ENCODE measurements around the gene DLG3. TPM values are rescaled to one million over a fixed set of nuclear protein-coding genes. Genes with fewer than 3 reads are reported as not detected.

The DLG3 gene
- total RNA-seq, 4 donors from 2014 or later: 31.8 to 59.4 (median 54.8) TPM

GRCh38 chrX:70497026-70497425 lies 52.4 kb downstream of the DLG3 start:
- Histone ChIP-seq H3K36me3 (peaks cover 0 to 8% (median 0%) of the 10 kb centered on the region in 4 donors), H3K27ac (no peak overlapping the region), H3K4me1 (no peaks in the 10 kb centered on the region), H3K4me3 (no peak overlapping the region), H3K27me3 (no peaks in the 10 kb centered on the region), H3K9me3 (no peaks in the 10 kb centered on the region)
- no peak for DNase-seq
- intact Hi-C loops (cut with DNase I; ENCODE audit: low total_unique reads): no loop called here
- in situ Hi-C loops (cut with MboI; ENCODE audit: low pct_ligation_motif_present in 1 of 4, low pct_unique_long_range_greater_than_20kb in 1 of 4, low sequenced_read_pairs in 3 of 4): no loop called here
- WGBS, 2 donors (ENCODE audit: low coverage in 1 of 2): 93% methylated on average over 3 of the region's 3 CpGs; no CpG with 5 or more reads in 1 of the 2 donors
- no peak for TF ChIP-seq POLR2AphosphoS5 (IDR thresholded peaks at IDR 0.05)

DNA sequence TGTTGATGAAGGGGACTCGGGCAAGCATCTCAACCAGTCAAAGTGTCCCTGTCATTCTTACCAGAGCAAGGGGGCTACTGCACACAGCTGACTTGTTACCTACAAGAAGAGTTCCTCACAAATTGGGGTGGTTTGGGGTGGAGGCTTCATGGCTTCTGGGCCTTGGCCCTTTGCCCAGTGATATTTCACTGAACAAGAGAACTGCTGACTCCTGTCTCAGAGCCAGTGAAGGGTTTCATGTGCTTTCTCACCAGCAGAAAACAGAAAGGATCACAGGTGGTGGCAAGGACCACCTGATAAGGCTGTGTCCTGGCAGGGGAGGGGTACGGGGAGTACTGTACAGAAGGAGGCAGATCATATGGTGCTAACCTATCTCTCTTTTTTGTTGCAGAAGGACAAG lies 53.5 kb downstream of the DLG3 start:
- H3K4me1 ChIP-seq: no peaks in the 10 kb centered on the region
- in situ Hi-C loops (cut with MboI; ENCODE audit: low pct_ligation_motif_present in 1 of 4, low pct_unique_long_range_greater_than_20kb in 1 of 4, low sequenced_read_pairs in 3 of 4): no loop called here
- 84% methylated on average over 2 of the region's 2 CpGs; no CpG with 5 or more reads in 1 of the 2 donors for WGBS, 2 donors (ENCODE audit: low coverage in 1 of 2)
- H3K36me3 ChIP-seq: peaks cover 0 to 8% (median 0%) of the 10 kb centered on the region in 4 donors
- no peak for DNase-seq
- H3K9me3 ChIP-seq: no peaks in the 10 kb centered on the region
- H3K27ac ChIP-seq: no peak overlapping the region
- intact Hi-C loops (cut with DNase I; ENCODE audit: low total_unique reads): no loop called here
- H3K4me3 ChIP-seq: no peak overlapping the region
- no peaks in the 10 kb centered on the region for H3K27me3 ChIP-seq
- TF ChIP-seq POLR2A (IDR thresholded peaks at IDR 0.05) (no peak), EP300 (IDR thresholded peaks at IDR 0.05; ENCODE audit: low read depth) (no peak), CTCF (IDR thresholded peaks at IDR 0.05) (no peak), POLR2AphosphoS5 (IDR thresholded peaks at IDR 0.05) (no peak)

DNA sequence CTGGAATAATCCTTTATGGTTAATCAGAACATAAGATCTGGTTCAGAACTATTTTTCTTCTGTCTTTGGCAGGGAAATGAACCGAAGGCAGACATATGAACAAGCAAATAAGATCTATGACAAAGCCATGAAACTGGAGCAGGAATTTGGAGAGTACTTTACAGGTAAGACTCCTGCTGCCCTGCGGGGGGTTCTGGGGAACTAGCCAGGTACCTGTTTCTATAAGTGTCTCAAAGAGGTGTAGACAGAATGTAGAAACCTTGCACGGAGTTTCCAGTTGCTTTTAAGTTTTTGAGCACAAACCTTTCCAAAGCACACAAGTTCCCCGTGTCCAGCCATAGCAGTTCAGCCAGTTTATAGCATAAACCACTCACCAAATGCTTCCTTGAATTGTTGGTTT lies 56.2 kb downstream of the DLG3 start:
- in situ Hi-C loops (cut with MboI; ENCODE audit: low pct_ligation_motif_present in 1 of 4, low pct_unique_long_range_greater_than_20kb in 1 of 4, low sequenced_read_pairs in 3 of 4) (no loop called here), intact Hi-C loops (cut with DNase I; ENCODE audit: low total_unique reads) (no loop called here)
- Histone ChIP-seq H3K36me3 (peaks cover 0 to 8% (median 0%) of the 10 kb centered on the region in 4 donors), H3K27me3 (no peaks in the 10 kb centered on the region), H3K4me1 (no peaks in the 10 kb centered on the region), H3K9me3 (no peaks in the 10 kb centered on the region), H3K27ac (no peak overlapping the region), H3K4me3 (no peak overlapping the region)
- no peak for TF ChIP-seq POLR2AphosphoS5 (IDR thresholded peaks at IDR 0.05)
- TF ChIP-seq POLR2A (IDR thresholded peaks at IDR 0.05): no peak
- TF ChIP-seq CTCF (IDR thresholded peaks at IDR 0.05): no peak
- no peak for TF ChIP-seq EP300 (IDR thresholded peaks at IDR 0.05; ENCODE audit: low read depth)
- DNase-seq: no peak
- 82 to 100% methylated on average over 1 to 4 of the region's 4 CpGs for WGBS, 2 donors (ENCODE audit: low coverage in 1 of 2)

DNA sequence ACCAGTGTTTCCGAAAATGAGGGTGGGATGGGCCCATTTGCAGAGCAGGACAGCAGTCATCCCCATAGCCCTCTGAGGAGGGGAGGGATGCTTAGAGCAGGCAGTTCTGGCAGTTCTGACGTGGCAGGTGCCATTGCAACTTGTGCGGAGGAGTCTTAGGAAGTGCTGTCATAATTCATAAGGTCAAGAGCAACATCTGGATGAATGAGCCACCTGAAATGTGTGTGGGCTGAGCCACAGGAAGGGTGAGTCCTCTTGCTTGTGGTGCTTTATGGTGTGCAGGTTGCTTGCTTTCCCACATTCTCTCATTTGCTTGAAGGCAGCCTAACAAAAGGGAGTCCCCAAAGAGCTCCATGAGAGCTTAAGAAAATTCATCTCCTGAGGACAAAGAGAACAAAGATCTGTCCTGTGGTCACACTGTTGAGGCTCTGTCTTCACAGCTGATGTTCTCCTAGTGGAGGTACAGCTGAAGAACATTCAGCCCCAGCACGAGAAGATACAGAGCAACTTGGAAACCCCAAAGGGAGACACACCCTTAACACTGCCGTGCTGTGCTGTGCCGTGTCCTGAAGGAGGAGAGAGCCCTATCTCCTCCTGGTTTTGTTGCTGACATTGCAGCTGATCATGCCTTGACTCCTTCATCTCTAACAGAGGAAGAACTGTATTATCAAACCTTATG lies 60.3 kb downstream of the DLG3 start:
- intact Hi-C loops (cut with DNase I; ENCODE audit: low total_unique reads): no loop called here
- Histone ChIP-seq H3K4me3 (no peak overlapping the region), H3K4me1 (no peaks in the 10 kb centered on the region), H3K27ac (no peak overlapping the region), H3K27me3 (no peaks in the 10 kb centered on the region), H3K36me3 (peaks cover 0 to 6% (median 0%) of the 10 kb centered on the region in 4 donors), H3K9me3 (no peaks in the 10 kb centered on the region)
- in situ Hi-C loops (cut with MboI; ENCODE audit: low pct_ligation_motif_present in 1 of 4, low pct_unique_long_range_greater_than_20kb in 1 of 4, low sequenced_read_pairs in 3 of 4): no loop called here
- no peak for DNase-seq
- 75% methylated on average over 6 of the region's 6 CpGs; no CpG with 5 or more reads in 1 of the 2 donors for WGBS, 2 donors (ENCODE audit: low coverage in 1 of 2)
- TF ChIP-seq POLR2A (IDR thresholded peaks at IDR 0.05) (no peak), POLR2AphosphoS5 (IDR thresholded peaks at IDR 0.05) (no peak), CTCF (IDR thresholded peaks at IDR 0.05) (no peak), EP300 (IDR thresholded peaks at IDR 0.05; ENCODE audit: low read depth) (no peak)

DNA sequence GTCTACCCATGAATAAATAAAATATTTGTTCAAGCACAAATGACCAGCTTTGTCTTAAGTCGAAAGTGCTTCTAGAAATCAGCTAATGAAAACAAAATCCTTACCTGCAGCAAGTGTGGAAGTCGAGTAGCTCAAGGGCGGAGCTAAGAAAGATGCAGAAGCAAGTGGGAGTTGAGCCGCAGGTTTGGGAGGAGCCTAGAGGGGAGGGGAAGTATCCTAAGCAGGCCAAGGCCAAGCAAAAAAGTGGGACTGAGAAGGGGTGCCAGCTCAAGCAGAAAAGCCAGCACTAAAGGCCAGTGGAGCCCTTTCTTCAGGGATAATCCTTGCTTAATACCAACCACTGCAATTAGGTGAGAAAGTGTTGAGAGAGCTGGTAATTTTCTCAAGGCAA lies 60.8 kb downstream of the DLG3 start:
- intact Hi-C loops (cut with DNase I; ENCODE audit: low total_unique reads): no loop called here
- 63 to 67% methylated on average over 3 to 4 of the region's 4 CpGs for WGBS, 2 donors (ENCODE audit: low coverage in 1 of 2)
- no peaks in the 10 kb centered on the region for H3K4me1 ChIP-seq
- H3K27ac ChIP-seq: no peak overlapping the region
- in situ Hi-C loops (cut with MboI; ENCODE audit: low pct_ligation_motif_present in 1 of 4, low pct_unique_long_range_greater_than_20kb in 1 of 4, low sequenced_read_pairs in 3 of 4): no loop called here
- no peaks in the 10 kb centered on the region for H3K27me3 ChIP-seq
- H3K9me3 ChIP-seq: no peaks in the 10 kb centered on the region
- peaks cover 0 to under 1% (median 0%) of the 10 kb centered on the region in 4 donors for H3K36me3 ChIP-seq
- DNase-seq: no peak
- H3K4me3 ChIP-seq: no peak overlapping the region
- TF ChIP-seq POLR2A (IDR thresholded peaks at IDR 0.05): no peak
- TF ChIP-seq CTCF (IDR thresholded peaks at IDR 0.05): no peak
- TF ChIP-seq EP300 (IDR thresholded peaks at IDR 0.05; ENCODE audit: low read depth): no peak
- no peak for TF ChIP-seq POLR2AphosphoS5 (IDR thresholded peaks at IDR 0.05)

All from transverse colon (tissue), 4 donors.